Mesendoderm (in vitro differentiated cells): ENCODE data around the gene UBC. TPM values are rescaled to one million over a fixed set of nuclear protein-coding genes. Genes with fewer than 3 reads are reported as not detected.

Experiments
- DNase-seq: peaks from one replicate; pipeline ENCODE4 v3.0.0; 2013
- H2AK5ac ChIP-seq: 2 replicates; pipeline ENCODE4 v1.6.1; 2013; ENCODE audit warnings: low read length, inconsistent platforms
- H2BK120ac ChIP-seq: 2 replicates; pipeline ENCODE4 v1.6.1; 2013; ENCODE audit warnings: low read depth, mild to moderate bottlenecking, low read length, moderate library complexity, mixed read lengths
- H2BK15ac ChIP-seq: replicated peaks from 2 replicates; pipeline ENCODE4 v1.6.1; 2013; ENCODE audit warnings: low read depth, mild to moderate bottlenecking, moderate library complexity
- H2BK5ac ChIP-seq: 2 replicates; pipeline ENCODE4 v1.6.1; 2013; ENCODE audit warnings: low read length, inconsistent platforms
- H3K18ac ChIP-seq: 2 replicates; pipeline ENCODE4 v1.6.1; 2013; ENCODE audit warnings: mild to moderate bottlenecking, low read length, mixed read lengths
- H3K23ac ChIP-seq: one replicate; pipeline ENCODE4 v1.6.1; 2013; ENCODE audit warnings: low read length
- H3K27ac ChIP-seq: 2 replicates; pipeline ENCODE4 v1.5.1; 2013; ENCODE audit warnings: low read depth, mild to moderate bottlenecking, inconsistent platforms, low read length, moderate library complexity
- H3K27me3 ChIP-seq: 2 replicates; pipeline ENCODE4 v1.6.1; 2013; ENCODE audit warnings: low read length, control low read depth, mild to moderate bottlenecking, inconsistent platforms; ENCODE audit not compliant: insufficient read depth, poor library complexity
- H3K36me3 ChIP-seq: 2 replicates; pipeline ENCODE4 v1.6.1; 2013; ENCODE audit warnings: low read length, inconsistent platforms; ENCODE audit not compliant: control insufficient read depth, insufficient read depth
- H3K4ac ChIP-seq: one replicate; pipeline ENCODE4 v1.6.1; 2013; ENCODE audit warnings: low read depth, mild to moderate bottlenecking, low read length, moderate library complexity
- H3K4me1 ChIP-seq: 2 replicates; pipeline ENCODE4 v1.6.1; 2013; ENCODE audit warnings: low read depth, low read length, inconsistent platforms; ENCODE audit not compliant: control insufficient read depth
- H3K4me2 ChIP-seq: 2 replicates; pipeline ENCODE4 v1.6.1; 2013; ENCODE audit warnings: low read length
- H3K4me3 ChIP-seq: 2 replicates; pipeline ENCODE4 v1.5.1; 2013; ENCODE audit warnings: mild to moderate bottlenecking, low read length
- H3K56ac ChIP-seq: one replicate; pipeline ENCODE4 v1.6.1; 2013; ENCODE audit warnings: low read length
- H3K79me1 ChIP-seq: 2 replicates; pipeline ENCODE4 v1.6.1; 2013; ENCODE audit warnings: low read length, inconsistent platforms
- H3K79me2 ChIP-seq: 2 replicates; pipeline ENCODE4 v1.6.1; 2013; ENCODE audit warnings: mild to moderate bottlenecking, low read length; ENCODE audit not compliant: control insufficient read depth, insufficient read depth
- H3K9ac ChIP-seq: 2 replicates; pipeline ENCODE4 v1.6.1; 2013; ENCODE audit warnings: low read length, inconsistent platforms
- H4K5ac ChIP-seq: one replicate; pipeline ENCODE4 v1.6.1; 2013; ENCODE audit warnings: low read length
- H4K8ac ChIP-seq: one replicate; pipeline ENCODE4 v1.6.1; 2013; ENCODE audit warnings: low read depth, mild to moderate bottlenecking, control low read depth, low read length, moderate library complexity
- WGBS: extraction: QIAGEN DNeasy Blood & Tissue Kit; methylation state at CpG from one replicate; pipeline ENCODE4 v1.1.7; 2013; ENCODE audit warnings: low lambda C conversion rate, missing lambda C conversion rate; ENCODE audit not compliant: insufficient coverage; ENCODE audit errors: extremely low coverage; 5-methylcytosine and 5-hydroxymethylcytosine counted together
- polyA plus RNA-seq, 2 experiments: library from polyadenylated mRNA; stranded (reverse); fragments of 200-250 nt; gene quantifications; one replicate each; pipeline ENCODE4 v1.2.3, GENCODE V29; 2013

The UBC gene
- 737 TPM for polyA plus RNA-seq (2013, experiment 1 of 2)
- polyA plus RNA-seq (2013, experiment 2 of 2) = 751 TPM

GRCh38 chr12:124914392-124915238, at the start of gene UBC:
Gene UBC, minus strand, starts transcription at chr12:124914650. Its CDS starts 879 bp downstream, at chr12:124913771.
- peak; percentile 94 for DNase-seq
- Histone ChIP-seq H3K79me1 (peaks cover 6% of the 10 kb centered on the region), H3K4ac (peak within 1 kb of the TSS; percentile 82), H3K27ac (peak within 1 kb of the TSS; percentile 88), H3K4me2 (peak within 1 kb of the TSS; percentile 97), H3K23ac (no peak within 1 kb of the TSS), H2BK5ac (peak within 1 kb of the TSS; percentile 100), H3K4me1 (peaks cover 13% of the 10 kb centered on the region), H3K27me3 (no peaks in the 10 kb centered on the region), H3K36me3 (peaks cover 14% of the 10 kb centered on the region), H4K5ac (peak within 1 kb of the TSS; percentile 17), H3K4me3 (peak within 1 kb of the TSS; percentile 68), H2BK15ac (peak within 1 kb of the TSS; percentile 9), H3K56ac (peak within 1 kb of the TSS; percentile 96), H3K79me2 (peaks cover 28% of the 10 kb centered on the region), H3K9ac (peak within 1 kb of the TSS; percentile 89), H4K8ac (peak within 1 kb of the TSS; percentile 67), H3K18ac (peak within 1 kb of the TSS; percentile 99), H2AK5ac (peak within 1 kb of the TSS; percentile 80), H2BK120ac (peak within 1 kb of the TSS; percentile 97)
- WGBS = no CpG with 5 or more reads among the region's 85 CpGs

- Histone ChIP-seq H3K79me2 (no peaks in the 10 kb centered on the region), H2BK5ac (no peak overlapping the region), H3K9ac (no peak overlapping the region), H3K4me2 (no peak overlapping the region), H3K4me1 (no peaks in the 10 kb centered on the region), H3K27me3 (no peaks in the 10 kb centered on the region), H3K36me3 (peaks cover 17% of the 10 kb centered on the region), H3K56ac (no peak overlapping the region), H3K79me1 (no peaks in the 10 kb centered on the region), H3K4ac (no peak overlapping the region), H2BK15ac (no peak overlapping the region), H2AK5ac (no peak overlapping the region), H4K5ac (no peak overlapping the region), H2BK120ac (no peak overlapping the region), H3K4me3 (no peak overlapping the region), H4K8ac (no peak overlapping the region), H3K18ac (no peak overlapping the region), H3K23ac (no peak overlapping the region), H3K27ac (no peak overlapping the region)
- no peak for DNase-seq
- no CpG with 5 or more reads among the region's 8 CpGs for WGBS
Observed at GRCh38 chr12:124963211-124963610, 48.8 kb upstream of the UBC start.

GRCh38 chr12:124961055-124961454, 46.6 kb upstream of the UBC start:
- no peak overlapping the region for H2BK15ac ChIP-seq
- H4K8ac ChIP-seq = no peak overlapping the region
- no peaks in the 10 kb centered on the region for H3K27me3 ChIP-seq
- H3K27ac ChIP-seq = no peak overlapping the region
- no peak overlapping the region for H3K4me3 ChIP-seq
- no peak overlapping the region for H3K56ac ChIP-seq
- H3K4me2 ChIP-seq = no peak overlapping the region
- no peak overlapping the region for H3K9ac ChIP-seq
- H3K23ac ChIP-seq = no peak overlapping the region
- peaks cover 18% of the 10 kb centered on the region for H3K36me3 ChIP-seq
- no CpG with 5 or more reads among the region's 29 CpGs for WGBS
- H3K18ac ChIP-seq = no peak overlapping the region
- H3K4ac ChIP-seq = no peak overlapping the region
- H3K79me1 ChIP-seq = no peaks in the 10 kb centered on the region
- DNase-seq = no peak
- no peak overlapping the region for H2AK5ac ChIP-seq
- H2BK120ac ChIP-seq = no peak overlapping the region
- H3K79me2 ChIP-seq = no peaks in the 10 kb centered on the region
- H4K5ac ChIP-seq = no peak overlapping the region
- H3K4me1 ChIP-seq = no peaks in the 10 kb centered on the region
- no peak overlapping the region for H2BK5ac ChIP-seq

GRCh38 chr12:124956571-124956970, 42.1 kb upstream of the UBC start:
- Histone ChIP-seq H3K4me1 (no peaks in the 10 kb centered on the region), H3K4ac (no peak overlapping the region), H3K18ac (no peak overlapping the region), H2BK15ac (no peak overlapping the region), H4K8ac (no peak overlapping the region), H3K4me3 (no peak overlapping the region), H3K27ac (no peak overlapping the region), H4K5ac (no peak overlapping the region), H3K4me2 (no peak overlapping the region), H3K9ac (no peak overlapping the region), H3K79me2 (no peaks in the 10 kb centered on the region), H3K36me3 (peaks cover 26% of the 10 kb centered on the region), H2BK120ac (no peak overlapping the region), H3K79me1 (no peaks in the 10 kb centered on the region), H3K27me3 (no peaks in the 10 kb centered on the region), H2AK5ac (no peak overlapping the region), H3K56ac (no peak overlapping the region), H2BK5ac (no peak overlapping the region), H3K23ac (no peak overlapping the region)
- no CpG with 5 or more reads among the region's 16 CpGs for WGBS
- DNase-seq = no peak

GRCh38 chr12:124954771-124955170, 40.3 kb upstream of the UBC start:
- no peaks in the 10 kb centered on the region for H3K79me2 ChIP-seq
- peaks cover 17% of the 10 kb centered on the region for H3K36me3 ChIP-seq

More at GRCh38 chr12:124954771-124955170, 40.3 kb upstream of the UBC start:
- Histone ChIP-seq H3K4me1 (no peaks in the 10 kb centered on the region), H3K9ac (no peak overlapping the region), H3K4me3 (no peak overlapping the region), H3K4me2 (no peak overlapping the region), H2BK120ac (no peak overlapping the region), H3K4ac (no peak overlapping the region), H3K27me3 (no peaks in the 10 kb centered on the region), H3K18ac (no peak overlapping the region), H2BK5ac (no peak overlapping the region), H3K23ac (no peak overlapping the region), H3K27ac (no peak overlapping the region), H2BK15ac (no peak overlapping the region), H4K5ac (no peak overlapping the region), H2AK5ac (no peak overlapping the region), H3K79me1 (no peaks in the 10 kb centered on the region), H4K8ac (no peak overlapping the region), H3K56ac (no peak overlapping the region)
- no peak for DNase-seq
- no CpG with 5 or more reads among the region's 4 CpGs for WGBS
